GM19438 (cell line): ENCODE measurements around the gene CTXND2.

Experiments used
- ATAC-seq: cut with Tn5 transposase; IDR thresholded peaks from one replicate; pipeline ENCODE4 v1.9.1; 2021; ENCODE audit warnings: low read depth; ENCODE audit not compliant: unreplicated experiment

The CTXND2 gene

GRCh38 chr1:150955280-150955679, 68.3 kb downstream of the CTXND2 start:
- ATAC-seq: no peak

GRCh38 chr1:150957666-150958065, 70.7 kb downstream of the CTXND2 start:
- no peak for ATAC-seq

GRCh38 chr1:150960646-150961045, 73.7 kb downstream of the CTXND2 start:
- no peak for ATAC-seq

- no peak for ATAC-seq
These were observed 74.8 kb downstream of the CTXND2 start for GRCh38 chr1:150961756-150962155.
